ENCODE measurements around the gene LTO1. TPM values are rescaled to one million over a fixed set of nuclear protein-coding genes. Genes with fewer than 3 reads are reported as not detected.

The LTO1 gene
- total RNA-seq, 1 experiment from 2014 or later, result 37.5 TPM

GRCh38 chr11:69652999-69653398 is 22.2 kb downstream of the LTO1 start:
- DNase-seq (no peak), ATAC-seq (no peak)
- Histone ChIP-seq H3K9ac (ENCODE audit: low read length) (no peak overlapping the region), H3K36me3 (ENCODE audit: low read depth, low read length) (peaks cover 54% of the 10 kb centered on the region), H3K79me2 (ENCODE audit: low read length) (peaks cover 29% of the 10 kb centered on the region), H3K27me3 (ENCODE audit: low read length) (no peaks in the 10 kb centered on the region), H3K9me2 (replicated peaks; ENCODE audit: low read length) (no peaks in the 10 kb centered on the region), H3K27ac (ENCODE audit: low read length) (peak overlapping the region; percentile 87), H3K4me3 (ENCODE audit: low read length) (no peak overlapping the region), H3K9me3 (ENCODE audit: low read length) (no peaks in the 10 kb centered on the region), H4K20me1 (ENCODE audit: low read length) (peaks cover 50% of the 10 kb centered on the region), H3K4me2 (ENCODE audit: low read length) (peak overlapping the region; percentile 48), H3F3A (ENCODE audit: low read length, unreplicated experiment) (peaks cover 51% of the 10 kb centered on the region), H3K4me1 (ENCODE audit: insufficient read depth, low read length) (peaks cover 72% of the 10 kb centered on the region), H2AFZ (ENCODE audit: low read length) (no peak overlapping the region)
- TF ChIP-seq EZH2phosphoT487 (IDR thresholded peaks at IDR 0.05; ENCODE audit: borderline replicate concordance, low read length), result no peak
- TF ChIP-seq CTCF (conservative IDR thresholded peaks at IDR 0.05; ENCODE audit: low read depth, low read length), result no peak
- TF ChIP-seq EZH2 (IDR thresholded peaks at IDR 0.05; ENCODE audit: low read length, unreplicated experiment), result no peak
- BruUV-seq (replicated peaks), result no TSS peak
- intact Hi-C loops (cut with micrococcal nuclease), result no loop called here
- ChIA-PET POLR2A (ENCODE audit: unreplicated experiment) (no interaction called here), CTCF (no interaction called here)

GRCh38 chr11:69651834-69652620 is 23.1 kb downstream of the LTO1 start:
- Histone ChIP-seq H3K79me2 (ENCODE audit: low read length) (peaks cover 39% of the 10 kb centered on the region), H3K4me1 (ENCODE audit: insufficient read depth, low read length) (peaks cover 80% of the 10 kb centered on the region), H3K36me3 (ENCODE audit: low read depth, low read length) (peaks cover 63% of the 10 kb centered on the region), H3K9me3 (ENCODE audit: low read length) (no peaks in the 10 kb centered on the region), H3K4me2 (ENCODE audit: low read length) (peak overlapping the region; percentile 2; the same call in 1 of the 2 replicates), H2AFZ (ENCODE audit: low read length) (no peak overlapping the region), H3K27me3 (ENCODE audit: low read length) (no peaks in the 10 kb centered on the region), H4K20me1 (ENCODE audit: low read length) (peaks cover 60% of the 10 kb centered on the region), H3K9me2 (replicated peaks; ENCODE audit: low read length) (no peaks in the 10 kb centered on the region), H3K27ac (ENCODE audit: low read length) (no peak overlapping the region), H3F3A (ENCODE audit: low read length, unreplicated experiment) (peaks cover 60% of the 10 kb centered on the region), H3K9ac (ENCODE audit: low read length) (no peak overlapping the region), H3K4me3 (ENCODE audit: low read length) (no peak overlapping the region)
- BruUV-seq (replicated peaks), result no TSS peak
- ChIA-PET POLR2A (ENCODE audit: unreplicated experiment) (no interaction called here), CTCF (no interaction called here)
- TF ChIP-seq EZH2 (IDR thresholded peaks at IDR 0.05; ENCODE audit: low read length, unreplicated experiment), result no peak
- no peak for TF ChIP-seq EZH2phosphoT487 (IDR thresholded peaks at IDR 0.05; ENCODE audit: borderline replicate concordance, low read length)
- no peak for TF ChIP-seq CTCF (conservative IDR thresholded peaks at IDR 0.05; ENCODE audit: low read depth, low read length)
- intact Hi-C loops (cut with micrococcal nuclease), result no loop called here
- DNase-seq (no peak), ATAC-seq (no peak)

GRCh38 chr11:69650832-69651344 is 24.3 kb downstream of the LTO1 start:
- CTCF ChIA-PET, result no interaction called here
- peaks cover 69% of the 10 kb centered on the region for H3K36me3 ChIP-seq (ENCODE audit: low read depth, low read length)

More at GRCh38 chr11:69650832-69651344, 24.3 kb downstream of the LTO1 start:
- no TSS peak for BruUV-seq (replicated peaks)
- Histone ChIP-seq H3K9ac (ENCODE audit: low read length) (no peak overlapping the region), H3K79me2 (ENCODE audit: low read length) (peaks cover 51% of the 10 kb centered on the region), H3K27me3 (ENCODE audit: low read length) (no peaks in the 10 kb centered on the region), H3K4me2 (ENCODE audit: low read length) (no peak overlapping the region), H3K27ac (ENCODE audit: low read length) (no peak overlapping the region), H3K4me3 (ENCODE audit: low read length) (no peak overlapping the region), H3K9me2 (replicated peaks; ENCODE audit: low read length) (no peaks in the 10 kb centered on the region), H3K4me1 (ENCODE audit: insufficient read depth, low read length) (peaks cover 82% of the 10 kb centered on the region), H2AFZ (ENCODE audit: low read length) (no peak overlapping the region), H4K20me1 (ENCODE audit: low read length) (peaks cover 71% of the 10 kb centered on the region), H3K9me3 (ENCODE audit: low read length) (no peaks in the 10 kb centered on the region), H3F3A (ENCODE audit: low read length, unreplicated experiment) (peaks cover 69% of the 10 kb centered on the region)
- ATAC-seq, result no peak
- POLR2A ChIA-PET (ENCODE audit: unreplicated experiment), result no interaction called here
- intact Hi-C loops (cut with micrococcal nuclease), result no loop called here
- no peak for DNase-seq
- TF ChIP-seq CTCF (conservative IDR thresholded peaks at IDR 0.05; ENCODE audit: low read depth, low read length), result no peak
- no peak for TF ChIP-seq EZH2phosphoT487 (IDR thresholded peaks at IDR 0.05; ENCODE audit: borderline replicate concordance, low read length)
- TF ChIP-seq EZH2 (IDR thresholded peaks at IDR 0.05; ENCODE audit: low read length, unreplicated experiment), result no peak

Measured in PC-3 (cell line).